HG03045 (cell line): ENCODE data around the gene EEF1AKMT3.
A peak's percentile ranks its signal among the peaks of the same experiment; 100 is the strongest.

Source experiments
- ATAC-seq: cut with Tn5 transposase; IDR thresholded peaks from one replicate; pipeline ENCODE4 v1.9.1; 2021; ENCODE audit warnings: mild to moderate bottlenecking, moderate library complexity; ENCODE audit not compliant: unreplicated experiment

The EEF1AKMT3 gene

GRCh38 chr12:57750561-57751431 lies 21.6 kb upstream of the EEF1AKMT3 start:
- ATAC-seq: no peak

DNA sequence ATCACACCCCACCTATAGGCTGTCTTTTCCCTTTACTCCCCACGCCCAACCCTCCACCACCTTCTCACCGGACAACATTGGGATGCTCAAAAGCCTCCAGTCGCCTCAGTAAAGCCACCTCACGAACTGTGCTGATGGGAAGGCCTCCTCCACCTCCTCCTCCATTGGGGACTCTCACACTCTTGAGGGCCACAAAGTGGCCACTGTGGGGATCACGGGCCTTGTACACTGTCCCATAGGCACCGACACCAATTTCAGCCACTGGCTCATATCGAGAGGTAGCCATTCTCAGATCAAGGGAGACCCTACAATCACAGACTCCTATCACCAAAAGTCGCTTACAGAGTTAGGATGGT lies 21.0 kb upstream of the EEF1AKMT3 start:
- ATAC-seq: no peak

- peak; percentile 70 for ATAC-seq
These were observed 20.4 kb upstream of the EEF1AKMT3 start, which contains the start of gene CDK4 for GRCh38 chr12:57751788-57752667. Gene CDK4, minus strand, starts transcription at chr12:57752310. Its CDS starts 593 bp downstream, at chr12:57751717.

DNA sequence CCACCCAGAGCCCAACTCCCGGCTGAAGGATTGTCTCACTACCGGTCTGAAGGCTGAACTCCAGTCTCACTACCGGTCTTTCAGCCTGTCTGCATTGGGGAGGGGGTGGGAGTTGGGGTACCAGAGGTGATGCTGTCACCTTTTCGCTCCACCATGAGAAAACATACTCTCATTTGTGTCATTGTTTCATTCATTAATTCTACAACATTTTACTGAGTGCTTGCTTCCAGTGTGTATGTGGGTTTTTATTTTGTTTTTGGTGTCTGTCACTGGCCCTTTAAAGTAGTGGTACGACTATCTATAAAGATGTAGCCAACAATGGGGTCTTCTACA lies 19.8 kb upstream of the EEF1AKMT3 start:
- ATAC-seq: no peak

DNA sequence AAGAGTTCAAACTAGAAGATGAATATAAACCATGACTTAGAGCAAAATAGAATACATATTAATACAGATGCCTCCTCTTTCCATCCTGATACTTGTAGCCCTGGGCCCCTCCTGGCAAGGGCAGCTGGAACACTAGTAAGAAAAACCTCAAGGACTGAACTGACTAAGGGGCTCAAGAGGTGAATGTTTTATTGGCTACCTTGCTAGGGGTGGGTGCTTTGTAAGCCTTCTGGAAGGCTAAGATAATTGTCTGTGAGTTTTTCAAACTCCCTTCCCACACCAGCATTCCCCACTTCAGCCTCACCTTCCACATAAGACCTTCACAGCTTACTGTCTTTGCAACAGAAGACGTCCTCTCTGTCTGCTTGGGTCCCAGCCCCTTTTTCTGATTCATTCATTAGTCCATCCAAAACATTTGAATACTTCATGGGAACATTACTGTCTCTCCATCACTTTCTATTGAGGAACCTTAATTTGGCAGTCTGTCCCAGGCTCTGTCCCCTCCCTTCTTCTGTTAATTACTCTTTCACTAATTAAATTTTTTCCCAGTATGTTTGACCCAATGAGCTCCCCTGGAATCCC lies 18.6 kb upstream of the EEF1AKMT3 start:
- no peak for ATAC-seq

DNA sequence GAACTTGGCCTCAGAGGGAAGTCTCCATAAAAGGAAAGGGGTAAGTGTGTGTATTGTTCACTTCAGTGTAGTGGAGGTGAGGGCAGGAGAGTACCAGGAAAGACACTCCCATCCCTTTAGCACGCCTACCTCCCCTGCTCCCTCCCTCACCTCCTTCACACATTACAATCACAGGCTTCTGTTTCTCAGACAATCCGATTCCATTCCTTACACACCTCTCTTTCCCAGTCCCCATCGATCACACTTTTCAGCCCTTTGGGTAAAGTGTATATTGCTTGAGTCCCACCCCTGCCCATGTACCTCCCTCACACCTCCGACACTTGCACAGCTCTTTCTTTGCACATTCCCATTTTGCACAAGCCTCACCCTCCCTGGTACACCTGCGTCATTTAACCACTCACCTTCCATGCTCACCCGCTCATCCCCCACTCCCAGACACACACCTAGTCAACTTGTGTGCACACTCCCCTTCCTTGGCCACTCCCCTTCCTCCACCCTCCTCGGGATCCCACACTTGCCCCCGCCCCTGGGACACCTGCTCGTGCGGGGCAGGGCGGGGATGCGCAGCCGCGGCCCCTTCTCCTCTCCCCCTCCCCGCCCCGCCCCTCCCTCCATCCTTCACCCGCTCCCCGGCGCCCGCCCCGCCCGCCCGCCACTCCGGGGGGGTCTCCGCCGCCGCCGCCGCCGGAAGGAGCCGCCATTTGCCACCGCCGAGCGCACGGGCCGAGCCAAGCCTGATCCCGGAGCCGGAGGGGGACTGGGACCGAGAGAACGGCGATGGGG lies 17.8 kb upstream of the EEF1AKMT3 start, which contains the start of gene MARCHF9:
Gene MARCHF9, plus strand, starts transcription at position 693 of the 783 bp plus-strand sequence. CDS start 426 bp downstream, outside the sequence.
- ATAC-seq: peak; percentile 44

- no peak for ATAC-seq
These were observed 17.3 kb upstream of the EEF1AKMT3 start for GRCh38 chr12:57755194-57755453.

GRCh38 chr12:57755454-57756372 lies 16.7 kb upstream of the EEF1AKMT3 start:
- no peak for ATAC-seq

GRCh38 chr12:57756406-57757341 lies 15.7 kb upstream of the EEF1AKMT3 start:
- ATAC-seq: no peak

DNA sequence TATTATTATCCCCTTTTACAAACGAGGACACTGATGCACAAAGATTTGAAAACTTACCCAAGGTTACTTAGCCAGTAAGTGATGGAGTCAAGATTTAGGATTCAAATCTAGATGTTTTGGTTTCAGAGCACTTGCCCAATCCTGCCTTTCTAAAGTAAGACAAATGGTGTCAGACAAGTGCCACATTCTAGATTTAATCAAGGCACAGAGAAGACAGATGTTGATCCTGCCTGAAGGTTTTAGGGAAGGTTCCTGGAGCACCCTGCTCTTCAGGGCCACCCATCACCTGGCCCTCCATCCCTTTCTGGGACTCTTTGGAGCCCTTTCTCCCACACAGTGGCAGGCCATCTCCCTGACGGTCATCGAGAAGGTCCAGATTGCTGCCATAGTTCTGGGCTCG lies 14.6 kb upstream of the EEF1AKMT3 start:
- ATAC-seq: no peak

DNA sequence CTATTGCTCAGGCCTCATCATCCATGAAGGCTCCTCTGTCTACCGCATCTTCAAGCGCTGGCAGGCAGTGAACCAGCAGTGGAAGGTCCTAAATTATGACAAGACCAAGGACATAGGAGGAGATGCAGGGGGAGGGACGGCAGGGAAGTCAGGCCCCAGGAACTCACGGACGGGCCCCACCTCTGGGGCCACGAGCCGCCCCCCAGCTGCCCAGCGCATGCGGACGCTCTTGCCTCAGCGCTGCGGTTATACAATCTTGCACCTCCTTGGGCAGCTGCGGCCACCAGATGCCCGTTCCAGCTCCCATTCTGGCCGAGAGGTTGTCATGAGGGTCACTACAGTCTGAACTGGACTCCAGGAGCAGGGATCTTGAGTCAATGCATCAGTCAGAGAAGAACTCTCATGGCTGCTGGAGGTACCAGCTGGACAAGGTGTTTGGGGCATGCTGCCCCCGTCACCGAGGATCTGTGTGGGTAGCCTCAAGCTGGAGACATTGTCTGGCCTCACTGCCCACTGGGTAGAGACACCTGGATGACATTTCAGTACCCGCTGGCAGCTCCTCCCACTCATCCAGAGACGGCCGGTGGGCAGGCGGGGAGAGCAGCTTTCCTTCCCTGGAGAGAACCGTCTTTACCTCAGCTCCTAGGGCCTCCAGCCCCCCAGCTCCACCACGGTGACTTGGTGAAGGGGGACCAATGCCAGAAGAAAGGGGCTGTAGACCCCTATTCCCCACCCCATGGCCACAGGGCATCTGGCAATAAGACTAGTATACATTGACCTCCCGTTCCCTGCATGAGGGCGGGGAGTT lies 13.7 kb upstream of the EEF1AKMT3 start:
- ATAC-seq: no peak

DNA sequence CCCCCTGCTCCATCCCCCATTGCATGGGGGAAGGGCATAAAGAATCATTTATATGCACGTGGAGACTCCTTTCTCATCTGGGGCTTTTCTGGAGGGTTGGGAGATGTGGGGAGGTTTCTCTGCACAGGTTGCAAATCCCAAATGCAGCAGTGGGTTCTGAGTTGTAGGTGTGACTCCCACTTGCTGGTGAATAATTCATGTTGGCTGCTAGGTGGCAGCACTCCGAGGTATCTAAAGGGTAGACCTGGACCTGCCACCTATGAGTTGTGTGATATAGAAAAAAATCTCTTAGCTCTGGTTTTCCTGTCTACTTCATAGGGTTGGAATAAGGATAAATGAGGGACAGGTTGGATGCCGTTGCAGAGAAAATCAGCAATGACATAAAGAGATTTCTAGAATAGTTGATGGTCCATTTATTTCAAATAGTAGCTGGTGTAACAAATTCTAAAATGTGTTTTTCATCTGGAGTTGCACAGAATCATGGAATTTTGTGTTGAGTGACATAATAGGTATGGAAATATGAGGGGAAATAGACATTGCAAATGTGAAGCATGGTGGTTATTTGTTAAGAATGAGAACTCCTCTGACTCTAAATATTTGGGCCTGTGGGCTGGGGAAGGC lies 12.9 kb upstream of the EEF1AKMT3 start:
- ATAC-seq: no peak

DNA sequence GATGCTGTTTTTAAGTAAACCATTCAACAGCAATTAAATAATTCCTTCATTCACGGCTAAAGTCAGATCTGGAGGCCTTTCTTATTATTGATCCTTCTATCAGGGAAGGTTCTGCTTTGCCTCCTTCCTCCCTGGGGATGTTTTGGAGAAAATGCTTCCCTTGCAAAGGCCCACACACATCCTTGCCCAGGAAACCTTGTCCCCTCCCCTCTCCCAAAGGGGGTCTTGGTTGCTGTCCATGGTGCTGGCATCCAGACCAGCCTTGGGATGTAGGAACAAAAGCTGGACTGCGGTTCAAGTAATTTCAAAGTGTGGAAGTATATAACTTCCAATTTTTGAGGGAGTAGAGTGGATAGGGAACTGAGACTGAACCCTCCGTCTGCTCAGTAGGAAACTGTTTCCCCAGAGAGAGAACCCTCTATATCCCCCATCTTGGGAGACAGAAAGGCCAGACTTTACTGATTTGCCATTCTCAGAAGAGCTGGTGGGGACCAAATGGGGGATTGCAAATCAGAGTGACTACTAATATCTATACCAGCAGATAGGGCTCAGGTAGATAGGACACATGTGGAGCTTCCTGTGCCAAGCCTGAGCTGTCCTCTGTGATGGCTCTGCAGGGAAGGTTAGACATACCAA lies 11.9 kb upstream of the EEF1AKMT3 start:
- ATAC-seq: no peak

DNA sequence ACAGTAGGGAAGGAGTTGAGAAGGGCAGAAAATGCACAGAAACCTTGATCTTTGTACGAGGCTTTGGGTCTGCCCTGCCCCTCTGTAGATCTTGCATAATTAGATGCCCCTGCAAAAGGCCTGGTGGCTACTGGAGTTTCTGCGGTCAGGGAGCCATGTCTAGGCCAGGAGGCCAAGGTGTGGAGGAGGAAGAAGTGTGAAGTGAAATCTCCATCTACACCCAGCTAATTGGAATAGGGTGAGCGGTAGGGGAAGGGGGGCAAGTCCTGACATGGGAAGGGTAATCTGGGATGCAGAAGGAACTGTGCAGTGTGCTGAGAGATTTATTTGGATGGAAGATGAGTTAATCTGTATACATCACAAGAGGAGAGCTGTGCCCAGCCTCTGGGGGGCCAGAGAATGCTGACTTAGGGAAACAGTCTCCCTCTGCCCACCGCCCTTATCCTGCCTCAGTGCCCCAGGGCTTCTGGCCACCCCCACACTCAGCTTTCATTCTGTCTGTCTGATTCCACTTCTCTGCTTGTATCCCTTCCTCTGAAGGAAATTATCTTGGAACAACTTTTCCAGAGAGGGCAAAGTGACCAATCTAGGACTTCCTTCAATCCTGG lies 10.9 kb upstream of the EEF1AKMT3 start:
- ATAC-seq: no peak

GRCh38 chr12:57762463-57762862 lies 10.0 kb upstream of the EEF1AKMT3 start:
- no peak for ATAC-seq

DNA sequence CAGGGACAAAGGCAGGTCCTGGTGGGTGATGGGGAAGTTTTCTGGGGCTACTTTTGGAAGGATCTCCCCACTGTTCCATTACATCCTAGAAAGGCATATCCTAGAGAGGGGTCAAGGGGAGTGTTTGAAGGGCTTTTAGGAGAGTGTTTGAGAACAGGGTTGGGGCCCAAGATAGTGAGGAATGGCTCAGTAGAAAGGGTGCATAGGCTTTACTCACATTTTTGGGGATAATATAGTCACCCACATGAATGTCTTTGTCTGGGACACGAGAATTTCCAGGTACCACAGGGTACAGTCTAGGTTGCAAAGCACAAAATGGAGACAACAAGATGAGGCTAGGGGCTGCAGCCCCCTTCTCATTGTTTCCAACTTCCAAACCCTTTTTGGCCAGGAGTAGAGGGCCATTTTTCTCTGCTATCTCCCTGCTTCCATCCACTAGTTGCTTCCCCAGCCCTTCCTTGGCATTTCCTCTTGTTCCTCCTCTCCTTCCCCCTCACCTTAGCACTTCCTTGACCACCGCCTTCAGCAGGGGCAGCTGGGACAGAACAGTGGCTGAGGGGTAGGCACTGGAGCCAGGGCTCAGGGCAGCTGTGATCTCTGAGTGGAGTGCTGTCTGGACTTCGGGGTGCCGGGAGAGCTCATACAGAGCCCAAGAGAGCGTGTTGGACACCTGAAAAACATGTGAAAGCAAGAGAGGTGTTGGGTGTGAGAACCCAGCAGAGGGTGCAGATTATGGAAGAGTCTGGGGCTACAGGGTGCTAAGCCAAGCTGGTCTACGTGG lies 8.3 kb upstream of the EEF1AKMT3 start:
- ATAC-seq: no peak
